Stimulated activated CD8-positive, alpha-beta memory T cell treated with anti-CD3 and anti-CD28 coated beads, Interleukin-7, amount 100 ng/mL, for 24 hours (primary cell): Measurements from ENCODE around the gene ARHGAP20.
"Not testable (repeated sequence)": the region's sequence is repeated elsewhere in the genome, so short reads cannot be mapped to it uniquely, and the experiment has no call there.

Experiments
- DNase-seq: peaks from one replicate; pipeline ENCODE4 v3.0.0-alpha.2; 2020; ENCODE audit warnings: low read depth

ARHGAP20 gene

DNA sequence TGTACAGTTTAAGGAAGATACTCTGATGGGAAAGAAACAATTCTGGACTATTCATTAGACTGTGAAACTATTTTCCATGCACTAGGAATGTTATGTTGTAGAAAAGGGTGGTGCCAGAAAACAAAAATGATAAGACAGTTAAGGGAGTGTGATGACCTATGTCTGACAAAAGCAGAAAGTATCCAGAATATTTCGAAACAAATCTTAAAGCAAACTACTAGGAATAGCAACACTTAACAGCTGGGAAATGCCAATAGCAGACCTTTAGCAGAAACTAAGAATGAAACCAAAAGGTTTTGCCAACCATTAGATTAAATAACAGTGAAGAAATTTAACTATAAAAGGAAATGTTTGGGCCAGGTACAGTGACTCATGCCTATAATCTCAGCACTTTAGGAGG lies 3.3 kb upstream of the ARHGAP20 start:
- no peak for DNase-seq

DNA sequence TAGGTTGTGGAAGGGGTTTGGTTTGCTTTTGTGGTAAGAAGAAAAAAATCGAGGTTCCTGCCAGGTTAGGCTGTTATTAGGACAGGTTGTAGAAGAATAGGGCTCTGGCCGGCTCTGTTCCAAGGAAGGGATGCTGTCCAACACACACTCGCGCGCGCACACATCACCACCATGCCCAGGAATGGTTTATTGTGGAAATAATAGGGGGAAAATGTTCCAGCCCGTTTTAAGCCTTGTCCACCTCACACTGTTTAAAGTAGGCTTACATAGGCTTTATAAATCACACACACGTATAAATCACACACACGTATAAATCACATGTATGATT lies 1.2 kb upstream of the ARHGAP20 start:
- no peak for DNase-seq

DNA sequence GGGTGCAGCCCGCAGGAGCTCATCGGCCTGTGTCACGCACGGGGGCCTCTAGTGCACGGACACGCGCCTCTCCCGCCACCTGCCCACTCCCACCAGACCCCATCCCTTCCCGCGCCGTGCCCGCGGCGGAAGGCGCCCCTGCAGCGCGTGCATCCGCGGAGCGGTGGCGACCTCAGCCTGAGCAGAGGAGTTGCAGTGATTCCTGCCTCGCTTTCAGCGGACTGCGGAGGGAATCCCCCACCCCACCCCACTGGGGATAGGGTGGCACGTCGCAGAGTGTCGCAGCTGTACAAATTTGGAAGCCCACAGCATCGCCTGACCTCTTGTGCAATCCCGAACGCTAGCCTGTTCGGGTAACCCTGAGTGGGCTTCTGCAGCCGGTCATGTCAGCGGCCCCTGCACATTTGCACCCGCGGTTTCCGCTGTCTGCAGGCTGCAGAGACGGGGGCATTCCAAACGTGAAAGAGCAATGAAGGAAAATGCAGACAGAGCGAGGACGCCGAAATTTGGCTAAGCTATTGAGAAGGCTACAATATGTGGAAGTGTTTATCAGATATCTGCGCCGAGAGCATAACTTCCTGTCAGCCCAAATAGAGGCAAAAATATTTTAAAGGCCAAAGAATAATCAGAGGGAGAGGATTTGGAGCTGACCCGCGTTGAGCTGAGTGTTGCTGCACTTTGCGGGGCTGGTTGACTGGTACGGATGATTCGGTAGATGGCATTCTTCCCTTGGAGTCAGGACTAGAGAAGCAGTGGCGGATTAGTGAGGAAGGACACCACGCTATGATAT lies 617 bp upstream of the ARHGAP20 start:
- DNase-seq: no peak

DNA sequence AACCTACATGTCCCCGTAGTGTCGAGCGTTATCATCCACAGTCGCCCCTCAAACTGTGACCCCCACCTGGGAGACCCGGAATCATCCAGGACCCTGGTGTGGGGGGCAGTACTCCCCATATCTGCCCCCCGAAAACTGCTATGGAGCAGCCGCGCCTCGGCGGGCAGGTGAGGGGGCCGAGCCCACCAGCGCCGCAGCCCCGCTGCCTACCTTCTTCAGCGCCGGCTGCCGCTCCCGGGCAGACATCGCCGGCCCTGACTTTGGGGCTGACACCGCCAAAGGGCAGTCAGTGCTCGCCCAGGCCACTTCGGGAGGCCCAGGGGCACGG lies 825 bp downstream of the ARHGAP20 start:
- DNase-seq: no peak

DNA sequence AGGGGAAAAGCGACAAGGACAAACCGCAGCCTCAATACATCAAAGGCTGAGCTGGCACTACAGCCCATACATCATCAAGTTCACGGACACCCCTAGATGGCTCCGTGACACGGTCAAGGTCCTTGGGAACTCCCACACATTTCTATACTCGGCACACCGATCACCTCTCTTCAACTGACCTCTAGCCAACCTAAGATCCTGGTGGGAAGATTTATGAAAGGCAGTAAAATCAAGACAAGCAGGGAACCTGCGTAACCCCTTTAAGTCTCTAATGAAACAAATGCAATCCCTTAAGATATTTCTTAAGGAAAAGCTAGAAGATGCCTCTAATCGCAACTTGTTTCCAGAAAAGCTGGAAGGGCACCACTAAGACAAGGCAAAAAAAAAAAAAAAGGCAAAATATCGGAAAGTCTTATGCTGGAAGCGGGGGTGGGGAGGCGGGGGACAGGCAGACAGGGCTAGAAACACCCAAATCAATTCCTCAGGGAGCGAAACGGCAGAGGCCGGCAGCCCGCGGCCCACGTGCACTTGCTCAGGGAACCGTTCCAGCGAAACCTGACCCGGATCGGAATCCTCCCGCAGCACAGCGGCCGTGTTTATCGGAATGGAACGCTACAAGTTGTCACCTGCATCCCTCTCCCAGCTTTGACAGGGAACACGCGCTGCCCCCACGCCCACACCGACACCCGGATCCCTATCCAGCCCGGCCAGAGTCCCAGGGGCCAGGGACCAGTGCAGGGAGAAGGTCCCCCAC lies 1.4 kb downstream of the ARHGAP20 start:
- no peak for DNase-seq

DNA sequence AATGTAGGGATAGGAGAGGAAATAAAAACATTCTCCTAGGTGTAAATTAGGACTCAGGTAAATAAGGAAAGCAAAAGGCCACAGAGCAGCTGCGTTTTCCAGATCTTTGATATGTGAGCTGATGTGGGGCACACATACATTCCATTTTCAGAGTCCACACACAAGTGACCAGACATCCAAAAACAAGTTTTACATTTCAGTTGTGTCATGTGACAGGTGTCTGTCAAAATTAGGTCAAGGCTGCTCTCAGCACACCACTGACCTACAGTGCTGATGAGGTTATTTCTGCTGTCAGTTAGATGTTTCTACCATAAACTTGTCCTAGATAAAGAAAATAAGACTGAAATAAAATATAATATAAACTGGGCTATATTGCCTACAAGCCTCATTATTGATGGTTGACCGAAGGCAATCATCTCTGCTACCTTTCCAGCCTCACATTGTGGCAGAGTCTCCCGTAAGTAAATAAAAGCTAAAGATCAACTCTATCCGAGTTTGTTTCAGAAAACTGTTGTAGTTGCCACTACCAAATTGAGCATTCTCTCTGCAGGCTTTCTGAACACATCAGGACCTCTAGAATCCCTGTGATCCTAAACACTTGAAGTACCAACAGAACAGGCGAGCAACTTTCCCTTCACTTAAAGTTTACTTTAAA lies 7.9 kb downstream of the ARHGAP20 start:
- DNase-seq: no peak

DNA sequence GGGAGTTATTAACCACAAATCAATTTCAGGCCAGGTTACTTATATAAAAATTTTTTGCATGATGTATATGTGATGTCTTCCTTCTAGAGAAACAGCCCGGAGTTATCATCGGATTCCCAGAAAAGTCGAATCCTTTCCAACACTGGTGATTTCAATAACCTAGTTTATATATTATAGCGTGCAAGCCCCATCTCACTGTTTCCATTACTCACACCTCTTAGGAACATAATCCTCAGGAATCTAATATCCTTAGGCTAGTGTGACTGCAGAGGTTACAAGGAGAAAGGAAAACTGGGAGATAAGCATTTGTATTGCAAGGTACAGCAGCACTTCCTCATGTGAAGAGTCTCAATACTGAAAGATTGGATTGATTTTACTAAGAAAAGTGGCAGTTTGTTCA lies 20.3 kb downstream of the ARHGAP20 start:
- DNase-seq: no peak

DNA sequence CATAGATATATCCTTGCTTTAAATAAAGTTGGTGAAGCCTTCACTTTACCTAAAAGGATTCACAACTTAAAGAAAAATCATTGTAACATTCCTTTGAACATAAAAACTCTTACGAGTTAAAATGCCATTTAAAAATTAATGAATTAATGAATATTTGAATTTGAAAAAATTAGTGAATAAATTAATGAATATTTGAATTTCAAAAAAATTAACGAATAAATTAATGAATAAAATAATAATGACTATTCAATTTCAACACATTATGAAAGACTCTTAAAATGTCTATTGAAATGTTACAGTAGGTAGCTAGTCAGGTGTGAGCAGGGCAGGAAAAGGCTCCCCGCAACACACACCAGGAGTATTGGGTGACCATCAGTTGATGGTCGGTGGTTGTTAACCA lies 22.9 kb downstream of the ARHGAP20 start:
- DNase-seq: no peak

DNA sequence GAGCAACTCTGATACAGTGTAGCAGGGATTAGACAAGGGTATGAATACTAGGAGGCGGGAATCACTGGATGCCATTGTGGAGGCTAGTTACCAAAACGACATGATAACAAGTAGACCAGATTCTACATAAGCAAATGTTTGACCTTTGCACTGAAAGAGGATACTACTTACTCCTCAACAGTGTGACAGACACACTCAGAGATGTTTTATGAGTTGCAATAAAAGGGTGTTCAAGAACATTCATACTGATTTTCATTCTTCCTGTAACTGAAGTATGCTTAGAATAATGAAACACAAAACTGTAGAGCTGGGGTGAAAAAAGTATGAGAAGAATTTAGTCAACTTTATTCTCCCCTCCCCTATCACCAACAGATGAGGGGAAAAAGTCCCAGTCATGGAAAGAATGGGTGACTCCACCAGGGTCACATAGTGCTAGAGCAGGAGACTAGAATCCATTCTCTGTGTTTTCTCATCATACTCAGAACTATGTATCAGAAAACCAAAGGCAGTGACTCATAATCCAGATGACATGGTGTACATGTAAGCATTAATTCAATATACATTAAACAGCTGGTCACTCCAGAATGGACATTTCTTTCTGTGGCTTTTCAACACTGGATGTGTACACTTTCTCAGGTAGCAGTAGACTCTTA lies 32.8 kb downstream of the ARHGAP20 start:
- DNase-seq: no peak

DNA sequence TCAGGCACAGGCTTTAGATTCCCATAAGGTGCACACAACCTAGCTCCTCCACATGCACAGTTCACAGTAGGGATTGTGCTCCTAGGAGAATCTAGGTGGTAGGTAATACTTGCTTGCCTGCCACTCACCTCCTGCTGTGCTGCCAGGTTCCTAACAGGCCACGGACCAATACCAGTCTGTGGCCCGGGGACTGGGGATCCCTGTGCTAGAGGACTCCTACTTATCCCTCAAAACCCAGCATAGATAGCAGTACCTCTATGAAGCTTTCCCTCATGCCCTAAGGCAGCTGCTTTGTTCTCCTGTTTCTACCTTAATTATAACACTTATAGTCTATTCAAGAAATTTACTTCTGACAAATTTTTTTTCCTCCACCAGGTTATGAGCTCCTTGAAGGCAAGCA lies 36.7 kb downstream of the ARHGAP20 start:
- no peak for DNase-seq

DNA sequence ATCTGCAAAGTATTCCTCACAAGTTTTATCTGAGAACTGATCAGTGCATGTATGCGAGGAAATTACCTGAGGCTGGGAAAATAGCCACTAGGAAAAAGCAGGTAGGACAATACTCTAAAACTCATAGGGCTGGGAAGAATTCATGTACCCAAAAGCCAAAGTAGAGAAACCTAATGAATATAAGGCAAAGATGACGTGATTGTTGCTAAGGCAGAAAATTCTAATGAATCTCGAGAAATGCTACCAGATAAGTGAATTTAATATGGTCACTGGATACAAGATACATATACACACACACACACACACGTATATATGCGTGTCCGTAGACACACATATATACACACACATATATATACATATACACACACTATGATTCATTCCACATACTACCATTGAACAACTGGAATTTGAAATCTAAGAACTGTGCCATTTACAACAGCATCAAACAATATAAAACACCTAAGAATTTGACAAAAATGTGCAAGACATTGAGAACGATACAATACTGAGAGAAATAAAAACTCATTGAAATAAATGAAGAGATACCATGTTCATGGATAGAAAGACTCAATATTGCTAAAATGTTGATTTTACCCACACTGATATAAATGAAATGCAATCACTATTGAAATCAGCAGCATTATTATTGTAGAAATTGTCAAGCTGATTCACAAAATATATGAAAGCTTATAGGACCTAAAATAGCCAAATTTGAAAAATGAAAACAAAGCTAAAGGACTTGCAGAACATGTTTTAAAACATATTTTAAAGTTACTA lies 46.4 kb downstream of the ARHGAP20 start:
- no peak for DNase-seq

DNA sequence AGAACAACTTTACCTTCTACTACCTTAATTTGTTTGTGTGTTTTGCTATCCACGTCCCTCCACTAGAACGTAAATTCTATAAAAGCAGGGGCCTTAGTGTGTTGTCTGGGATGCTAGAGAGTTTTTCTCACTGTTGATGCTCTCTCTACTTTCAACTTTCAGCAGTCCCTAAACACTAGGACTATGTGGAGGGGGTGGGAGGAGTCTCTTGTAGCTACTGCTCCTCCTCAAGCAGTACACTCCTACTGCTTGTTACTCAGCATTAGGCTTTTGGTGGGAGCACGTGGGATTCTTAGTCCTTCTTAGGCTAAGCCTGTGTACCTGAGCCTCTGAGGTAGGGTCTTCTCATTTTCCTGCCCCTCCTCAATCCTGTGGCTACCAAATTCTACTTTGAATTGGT lies 56.3 kb downstream of the ARHGAP20 start:
- no peak for DNase-seq

DNA sequence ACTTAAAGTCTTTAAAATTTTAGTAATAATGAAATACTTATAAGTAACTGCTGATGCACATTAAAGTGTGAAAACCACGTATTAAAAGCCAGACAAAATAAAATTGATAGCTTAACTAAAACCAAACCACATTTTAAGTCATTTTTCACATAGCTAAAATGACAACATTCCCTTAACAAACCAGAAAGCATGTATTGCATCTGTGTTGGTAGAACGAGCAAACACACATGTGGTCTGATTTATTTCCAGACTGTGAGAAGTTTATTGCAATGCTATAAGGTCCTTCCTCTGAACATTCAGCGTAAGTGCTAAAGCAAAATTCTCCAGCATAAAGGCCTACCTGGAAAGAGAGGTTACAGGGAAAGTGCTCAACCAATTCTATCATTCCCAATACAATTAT lies 57.8 kb downstream of the ARHGAP20 start:
- DNase-seq: no peak

DNA sequence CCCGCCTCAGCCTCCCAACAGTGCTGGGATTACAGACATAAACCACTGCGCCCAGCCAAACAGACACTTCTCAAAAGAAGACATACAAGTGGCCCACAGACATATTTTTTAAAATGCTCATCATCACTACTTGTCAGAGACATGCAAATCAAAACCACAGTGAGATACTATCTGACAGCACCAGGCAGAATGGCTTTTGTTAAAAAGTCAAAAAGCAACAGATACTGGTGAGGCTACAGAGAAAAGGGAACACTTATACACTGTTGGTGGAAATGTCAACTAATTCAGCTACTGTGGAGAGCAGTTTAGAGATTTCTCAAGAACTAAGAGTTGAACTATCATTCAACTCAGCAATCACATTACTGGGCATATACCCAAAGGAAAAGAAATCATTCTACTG lies 67.0 kb downstream of the ARHGAP20 start:
- DNase-seq: no peak

DNA sequence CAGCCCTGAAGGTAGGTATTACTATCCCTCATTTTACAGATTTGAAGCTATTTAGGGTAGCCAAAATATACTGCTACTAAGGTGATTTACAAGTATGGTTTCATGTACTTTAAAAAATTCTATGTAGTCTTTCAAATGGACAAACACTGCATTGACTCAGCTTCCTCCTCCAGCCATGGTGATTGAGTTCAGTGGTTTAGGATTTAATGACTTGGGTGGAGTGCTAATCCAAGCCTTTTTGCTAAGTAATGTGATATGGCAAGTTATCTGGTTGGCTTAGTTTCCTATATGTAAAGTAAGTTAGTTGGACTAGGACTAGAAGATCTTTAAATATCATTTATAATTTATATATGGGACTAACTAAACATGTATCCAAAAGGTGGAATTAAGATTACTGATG lies 77.9 kb downstream of the ARHGAP20 start:
- no peak for DNase-seq

DNA sequence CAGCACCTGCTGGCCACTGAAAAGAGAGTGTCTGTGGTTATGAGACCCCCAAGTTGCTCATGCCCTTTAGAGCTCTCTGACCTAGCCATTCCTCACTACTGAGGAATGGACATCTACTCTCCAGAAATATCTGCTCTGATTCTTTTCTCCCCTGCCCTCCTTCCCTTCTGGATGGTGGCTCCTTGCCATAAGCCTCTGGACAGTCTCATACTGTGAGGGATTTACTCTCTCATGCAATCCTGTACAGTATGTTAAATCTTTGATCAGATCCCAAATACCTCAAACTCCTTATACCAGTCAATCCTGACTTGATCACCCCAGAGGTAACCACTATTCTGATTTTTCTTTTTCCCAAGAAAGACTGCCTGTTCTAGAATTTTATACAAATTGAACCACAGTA lies 80.7 kb downstream of the ARHGAP20 start:
- no peak for DNase-seq

DNA sequence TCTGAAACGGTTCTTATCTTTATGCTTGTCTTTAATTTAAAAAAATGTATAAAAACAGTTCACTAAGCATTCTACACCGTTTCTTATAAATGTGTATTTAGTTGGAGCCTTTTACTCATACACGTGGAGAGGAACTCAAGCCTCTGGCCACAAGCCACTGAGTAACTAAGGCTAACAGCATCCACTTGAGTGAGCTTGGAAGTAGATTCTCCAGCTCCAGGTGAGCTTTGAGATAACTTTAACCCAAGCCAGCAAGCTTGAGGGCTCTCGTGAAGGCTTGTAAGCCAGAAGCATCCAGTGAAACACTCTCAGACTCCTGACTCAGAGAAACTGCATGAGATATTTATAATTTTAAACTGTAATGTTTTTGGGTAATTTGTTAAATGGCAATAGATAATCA lies 82.6 kb downstream of the ARHGAP20 start:
- no peak for DNase-seq

DNA sequence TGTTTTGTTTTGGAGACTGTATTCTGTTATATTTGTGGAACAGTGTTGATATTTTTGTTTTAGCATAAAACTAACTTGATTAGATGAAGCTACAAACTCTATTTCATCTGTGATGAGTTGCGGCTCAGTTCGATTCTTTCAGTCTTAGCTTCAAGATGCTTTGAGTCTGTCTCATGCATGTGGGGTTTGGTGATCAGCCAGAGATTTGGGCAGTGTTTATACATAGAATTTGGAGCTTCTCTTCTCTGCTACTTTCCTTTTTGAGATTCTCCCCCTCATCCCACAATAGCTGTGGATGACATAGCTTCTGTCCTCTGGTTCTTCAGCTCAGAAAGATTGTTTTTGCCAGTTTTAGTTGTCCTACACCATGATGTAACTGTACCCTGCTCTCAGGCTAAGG lies 90.4 kb downstream of the ARHGAP20 start:
- DNase-seq: no peak

DNA sequence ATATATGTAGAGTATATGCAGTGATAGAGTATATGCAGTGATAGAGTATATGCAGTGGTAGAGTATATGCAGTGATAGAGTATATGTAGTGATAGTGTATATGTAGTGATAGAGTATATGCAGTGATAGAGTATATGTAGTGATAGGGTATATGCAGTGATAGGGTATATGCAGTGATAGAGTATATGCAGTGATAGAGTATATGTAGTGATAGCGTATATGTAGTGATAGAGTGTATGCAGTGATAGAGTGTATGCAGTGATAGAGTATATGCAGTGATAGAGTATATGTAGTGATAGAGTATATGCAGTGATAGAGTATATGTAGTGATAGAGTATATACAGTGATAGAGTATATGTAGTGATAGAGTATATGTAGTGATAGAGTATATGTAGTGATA lies 92.9 kb downstream of the ARHGAP20 start:
- not testable (repeated sequence) for DNase-seq

DNA sequence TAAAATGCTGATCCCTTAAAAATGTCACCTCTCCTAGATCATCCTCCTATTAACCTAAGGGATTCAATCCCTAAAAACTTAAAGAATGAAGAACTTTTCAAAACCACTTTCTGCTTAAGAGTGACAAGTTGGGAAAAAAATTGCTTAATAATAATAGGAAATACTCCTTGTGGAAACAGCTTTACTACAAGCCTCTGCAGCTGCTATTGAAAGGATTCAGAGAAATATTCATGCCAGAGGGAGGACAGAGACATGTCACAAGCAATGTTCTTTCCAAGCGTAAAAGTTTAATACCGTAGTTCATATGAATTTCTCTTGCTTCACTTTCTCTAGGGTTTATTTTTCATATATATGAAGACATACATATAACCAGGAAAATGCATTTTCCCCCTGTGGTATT lies 98.2 kb downstream of the ARHGAP20 start:
- no peak for DNase-seq

DNA sequence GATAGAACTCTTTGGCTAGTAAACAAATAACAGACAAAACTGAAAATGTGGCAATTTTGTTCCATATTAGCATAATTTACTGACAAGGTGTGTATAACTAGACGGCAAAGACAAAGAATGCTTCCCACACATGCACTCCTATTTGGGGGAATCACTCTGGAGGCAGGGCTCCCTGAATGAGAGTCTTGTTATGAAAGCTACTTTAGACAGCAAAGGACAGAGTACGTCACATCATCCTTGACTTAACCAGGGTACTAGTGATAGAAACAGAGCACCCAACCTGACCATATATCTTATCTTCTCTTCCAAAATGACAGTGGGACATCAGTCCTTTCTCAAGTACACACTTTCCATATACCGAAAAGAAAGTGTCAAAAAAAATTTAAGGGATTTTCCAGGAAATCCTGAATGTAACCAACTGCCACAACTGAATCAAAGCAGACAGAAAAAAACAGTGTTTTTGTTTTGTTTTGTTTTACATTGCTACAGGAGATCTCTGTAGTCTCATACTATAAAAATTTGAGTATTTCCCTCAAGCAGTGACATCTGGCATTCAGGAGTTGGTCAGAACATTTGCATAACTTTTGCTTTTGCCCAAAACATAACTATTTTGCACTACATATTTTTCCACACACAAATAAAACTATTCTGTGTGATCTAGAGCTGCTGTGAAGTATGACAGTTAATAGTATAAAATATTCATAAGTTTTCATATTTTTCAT lies 98.9 kb downstream of the ARHGAP20 start:
- DNase-seq: no peak

DNA sequence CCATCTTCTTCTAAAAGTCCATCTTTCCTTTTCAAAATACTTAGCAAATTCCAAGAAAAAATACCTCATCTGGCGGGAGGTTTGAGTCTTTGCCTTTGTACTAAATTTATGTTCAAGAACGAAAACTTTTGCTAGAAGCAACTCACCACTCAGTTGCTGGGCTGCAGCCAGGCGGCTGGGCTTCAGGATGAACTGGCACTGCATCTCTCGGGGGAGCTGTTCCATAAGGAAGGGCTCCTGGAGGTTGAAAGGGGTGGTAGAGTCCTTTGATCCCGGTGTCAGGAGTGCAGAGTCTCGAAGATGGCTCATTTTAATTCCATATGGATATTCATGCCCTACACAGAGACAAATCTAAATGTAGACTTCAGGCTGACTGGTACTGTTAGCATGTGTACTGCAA lies 105.8 kb downstream of the ARHGAP20 start:
- DNase-seq: no peak
